KMS-11 (cell line): ENCODE measurements around the gene PDE10A.

Source experiments
- H2AFZ ChIP-seq: fragments of 200-600 bp; sonication (generic); 2 replicates; pipeline ENCODE4 v1.6.1; 2016; ENCODE audit warnings: antibody characterized with exemption, mixed run types, low read depth
- H3K27ac ChIP-seq: fragments of 200-600 bp; sonication (generic); 2 replicates; pipeline ENCODE4 v1.6.1; 2016; ENCODE audit warnings: mild to moderate bottlenecking, mixed run types
- H3K27me3 ChIP-seq: fragments of 200-600 bp; sonication (generic); 2 replicates; pipeline ENCODE4 v1.6.1; 2017; ENCODE audit warnings: mild to moderate bottlenecking, low read depth, mixed run types, moderate library complexity; ENCODE audit not compliant: insufficient read depth
- H3K36me3 ChIP-seq: fragments of 200-600 bp; sonication (generic); 2 replicates; pipeline ENCODE4 v1.6.1; 2017; ENCODE audit warnings: mild to moderate bottlenecking, mixed run types; ENCODE audit not compliant: insufficient read depth
- H3K4me1 ChIP-seq: fragments of 200-600 bp; sonication (generic); 2 replicates; pipeline ENCODE4 v1.6.1; 2016; ENCODE audit warnings: mild to moderate bottlenecking, low read depth, mixed run types; ENCODE audit not compliant: poor library complexity, severe bottlenecking
- H3K4me2 ChIP-seq: fragments of 200-600 bp; sonication (generic); 2 replicates; pipeline ENCODE4 v1.7.0; 2016; ENCODE audit warnings: mild to moderate bottlenecking, mixed run types
- H3K4me3 ChIP-seq: fragments of 200-600 bp; sonication (generic); IDR thresholded peaks from 2 replicates; pipeline ENCODE4 v1.6.1; 2017; ENCODE audit warnings: low read depth, low read length, mixed read lengths; ENCODE audit not compliant: insufficient read depth
- H3K79me2 ChIP-seq: fragments of 200-600 bp; sonication (generic); 2 replicates; pipeline ENCODE4 v1.6.1; 2016; ENCODE audit warnings: low read depth, mixed run types; ENCODE audit not compliant: insufficient read depth
- H3K9ac ChIP-seq: fragments of 200-600 bp; sonication (generic); 2 replicates; pipeline ENCODE4 v1.6.1; 2016; ENCODE audit warnings: mild to moderate bottlenecking, mixed run types
- H4K20me1 ChIP-seq: fragments of 200-600 bp; sonication (generic); 2 replicates; pipeline ENCODE4 v1.6.1; 2016; ENCODE audit warnings: mild to moderate bottlenecking, mixed run types; ENCODE audit not compliant: insufficient read depth
- TF ChIP-seq, protein P1 (sequence below): fragments of 200-600 bp; sonication (generic); conservative IDR thresholded peaks from 2 replicates; pipeline ENCODE4 v1.6.1; 2017; ENCODE audit warnings: low read depth, mild to moderate bottlenecking, antibody characterized with exemption, low read length, moderate library complexity, mixed read lengths

PDE10A gene

DNA sequence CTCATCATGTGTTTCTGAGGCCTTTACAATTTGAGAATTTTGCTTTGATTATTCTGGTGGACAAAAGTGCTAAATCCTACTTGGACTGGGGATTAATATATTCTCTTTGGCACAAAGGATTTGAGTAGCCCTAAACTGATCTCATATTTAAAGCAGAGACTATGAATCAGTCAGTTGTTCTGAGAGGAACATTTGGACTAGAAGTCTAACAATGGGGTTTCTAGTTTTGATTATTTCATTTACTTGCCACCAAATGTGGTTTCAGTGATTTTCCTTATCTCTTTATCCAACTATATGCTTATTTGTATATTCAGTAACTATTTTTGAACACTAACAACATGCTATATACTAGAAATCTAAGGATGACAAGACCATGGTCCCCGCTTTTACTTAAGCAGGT is 81.4 kb downstream of the PDE10A start:
- TF ChIP-seq, protein P1, sequence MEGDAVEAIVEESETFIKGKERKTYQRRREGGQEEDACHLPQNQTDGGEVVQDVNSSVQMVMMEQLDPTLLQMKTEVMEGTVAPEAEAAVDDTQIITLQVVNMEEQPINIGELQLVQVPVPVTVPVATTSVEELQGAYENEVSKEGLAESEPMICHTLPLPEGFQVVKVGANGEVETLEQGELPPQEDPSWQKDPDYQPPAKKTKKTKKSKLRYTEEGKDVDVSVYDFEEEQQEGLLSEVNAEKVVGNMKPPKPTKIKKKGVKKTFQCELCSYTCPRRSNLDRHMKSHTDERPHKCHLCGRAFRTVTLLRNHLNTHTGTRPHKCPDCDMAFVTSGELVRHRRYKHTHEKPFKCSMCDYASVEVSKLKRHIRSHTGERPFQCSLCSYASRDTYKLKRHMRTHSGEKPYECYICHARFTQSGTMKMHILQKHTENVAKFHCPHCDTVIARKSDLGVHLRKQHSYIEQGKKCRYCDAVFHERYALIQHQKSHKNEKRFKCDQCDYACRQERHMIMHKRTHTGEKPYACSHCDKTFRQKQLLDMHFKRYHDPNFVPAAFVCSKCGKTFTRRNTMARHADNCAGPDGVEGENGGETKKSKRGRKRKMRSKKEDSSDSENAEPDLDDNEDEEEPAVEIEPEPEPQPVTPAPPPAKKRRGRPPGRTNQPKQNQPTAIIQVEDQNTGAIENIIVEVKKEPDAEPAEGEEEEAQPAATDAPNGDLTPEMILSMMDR = no peak
- Histone ChIP-seq H3K27me3 (no peaks in the 10 kb centered on the region), H3K36me3 (no peaks in the 10 kb centered on the region), H3K4me2 (no peak overlapping the region), H3K79me2 (no peaks in the 10 kb centered on the region), H3K4me3 (no peak overlapping the region), H3K27ac (no peak overlapping the region), H2AFZ (no peak overlapping the region), H4K20me1 (no peaks in the 10 kb centered on the region), H3K4me1 (no peaks in the 10 kb centered on the region), H3K9ac (no peak overlapping the region)

DNA sequence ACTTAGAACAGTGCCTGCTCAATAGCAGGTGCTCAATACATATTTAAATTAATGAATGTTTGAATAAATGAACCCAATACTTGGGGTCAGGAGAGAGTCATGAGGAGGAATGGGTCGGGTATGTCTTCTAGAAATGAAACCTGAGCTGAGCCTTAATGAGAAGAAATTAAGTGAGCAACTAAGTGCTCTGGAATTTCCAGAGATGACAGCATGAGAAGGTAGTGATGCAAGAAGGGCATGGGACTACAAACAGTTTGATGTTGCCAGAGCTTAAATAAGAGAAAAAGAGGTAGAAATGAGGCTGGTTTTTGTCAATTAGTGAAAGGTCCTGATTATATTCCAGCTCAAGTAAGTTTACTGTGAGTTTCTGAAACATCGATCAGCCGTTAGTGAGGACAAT is 82.9 kb downstream of the PDE10A start:
- H3K27ac ChIP-seq = no peak overlapping the region
- H3K36me3 ChIP-seq = no peaks in the 10 kb centered on the region
- H3K79me2 ChIP-seq = no peaks in the 10 kb centered on the region
- no peaks in the 10 kb centered on the region for H4K20me1 ChIP-seq
- H3K4me1 ChIP-seq = peaks cover 2% of the 10 kb centered on the region
- H3K27me3 ChIP-seq = no peaks in the 10 kb centered on the region
- H3K9ac ChIP-seq = no peak overlapping the region
- H3K4me2 ChIP-seq = no peak overlapping the region
- no peak overlapping the region for H3K4me3 ChIP-seq
- H2AFZ ChIP-seq = no peak overlapping the region
- TF ChIP-seq, protein P1 = no peak

DNA sequence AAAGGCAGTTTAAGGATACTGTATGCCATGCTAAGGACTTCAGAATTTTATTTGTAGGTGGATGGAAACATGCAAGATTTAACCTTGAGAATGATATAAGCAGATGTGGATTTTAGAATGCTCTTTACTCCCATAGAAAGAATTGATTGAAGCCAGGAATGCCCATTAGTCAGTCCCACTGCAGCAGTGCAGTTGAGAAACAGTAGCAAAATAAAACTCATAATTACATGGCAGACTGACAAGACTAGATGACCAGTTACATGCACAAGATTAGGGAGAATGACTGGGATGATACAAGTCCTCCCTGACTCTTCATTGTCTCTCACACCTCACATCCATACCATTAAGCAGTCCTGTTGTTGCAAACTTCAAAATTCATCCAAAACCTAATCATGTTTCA is 83.9 kb downstream of the PDE10A start:
- H3K79me2 ChIP-seq = no peaks in the 10 kb centered on the region
- peaks cover 7% of the 10 kb centered on the region for H3K4me1 ChIP-seq
- H3K9ac ChIP-seq = no peak overlapping the region
- no peak overlapping the region for H3K4me3 ChIP-seq
- H4K20me1 ChIP-seq = no peaks in the 10 kb centered on the region
- H3K36me3 ChIP-seq = no peaks in the 10 kb centered on the region
- H2AFZ ChIP-seq = no peak overlapping the region
- H3K4me2 ChIP-seq = no peak overlapping the region
- TF ChIP-seq, protein P1 = no peak
- H3K27ac ChIP-seq = no peak overlapping the region
- H3K27me3 ChIP-seq = no peaks in the 10 kb centered on the region

DNA sequence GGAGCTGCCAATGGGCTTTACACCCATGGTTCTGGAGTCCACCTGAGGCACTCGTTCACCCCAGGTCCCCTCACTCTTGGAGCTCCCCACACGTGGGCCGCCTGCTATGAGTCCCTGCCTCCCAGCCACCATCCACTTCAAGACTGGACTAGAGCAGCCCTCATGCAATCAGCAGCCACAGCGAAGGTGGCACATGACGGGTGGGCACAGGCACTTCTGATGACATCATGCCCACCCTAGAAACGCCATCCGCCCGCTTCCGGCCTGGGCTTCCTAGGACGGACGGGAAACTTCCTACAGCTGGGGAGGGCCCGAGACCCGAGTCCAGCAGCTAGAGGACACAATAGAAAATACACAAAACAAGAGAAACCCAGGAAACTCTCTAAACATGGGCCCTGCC is 85.5 kb downstream of the PDE10A start:
- no peaks in the 10 kb centered on the region for H4K20me1 ChIP-seq
- H3K27me3 ChIP-seq = no peaks in the 10 kb centered on the region
- no peak overlapping the region for H3K9ac ChIP-seq
- TF ChIP-seq, protein P1 = no peak
- H3K4me3 ChIP-seq = no peak overlapping the region
- H3K79me2 ChIP-seq = no peaks in the 10 kb centered on the region
- no peak overlapping the region for H2AFZ ChIP-seq
- H3K27ac ChIP-seq = no peak overlapping the region
- H3K36me3 ChIP-seq = no peaks in the 10 kb centered on the region
- H3K4me2 ChIP-seq = no peak overlapping the region
- peaks cover 7% of the 10 kb centered on the region for H3K4me1 ChIP-seq
